ENCODE results near the gene FOLH1. TPM values are rescaled to one million over a fixed set of nuclear protein-coding genes. Genes with fewer than 3 reads are reported as not detected.
"Not testable (repeated sequence)": the region's sequence is repeated elsewhere in the genome, so short reads cannot be mapped to it uniquely, and the experiment has no call there.

Gene FOLH1
- total RNA-seq, 1 donor = 0.36 TPM

DNA sequence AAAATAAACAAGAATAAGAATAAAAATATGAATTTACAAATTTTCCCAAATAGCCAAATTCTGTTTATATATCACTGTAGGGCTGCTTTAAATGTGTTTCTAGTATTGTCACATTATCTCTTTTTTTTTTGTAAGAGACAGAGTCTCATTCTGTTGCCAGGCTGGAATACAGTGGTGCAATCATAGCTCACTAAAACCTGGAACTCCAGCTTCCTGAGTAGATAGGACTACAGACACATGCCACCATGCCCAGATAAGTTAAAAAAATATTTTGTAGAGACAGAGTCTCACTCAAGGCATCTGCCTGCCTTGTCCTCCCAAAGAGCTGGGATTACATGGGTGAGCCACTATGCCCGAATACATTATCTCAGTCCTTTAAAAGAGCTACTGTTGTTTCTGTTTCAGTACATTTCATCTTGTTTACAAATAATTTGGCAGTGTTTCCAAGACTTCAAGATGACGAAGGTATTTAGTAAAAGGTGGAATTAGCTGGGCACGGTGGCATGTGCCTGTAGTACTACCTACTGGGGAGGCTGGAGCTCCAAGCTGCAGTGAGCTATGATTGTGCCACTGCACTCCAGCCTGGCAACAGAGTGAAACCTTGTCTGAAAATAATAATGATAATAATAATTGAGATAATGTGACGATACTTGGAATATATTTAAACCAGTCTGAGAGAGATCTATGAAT lies 6.0 kb downstream of the FOLH1 start:
- no peaks in the 10 kb centered on the region for H3K27me3 ChIP-seq (ENCODE audit: insufficient read depth, low read length)
- no peaks in the 10 kb centered on the region for H3K36me3 ChIP-seq (ENCODE audit: insufficient read depth, low read length)
- H3K9me3 ChIP-seq (ENCODE audit: low read depth, low read length) = no peaks in the 10 kb centered on the region
- H3K4me3 ChIP-seq (ENCODE audit: insufficient read depth, low read length) = no peak overlapping the region
- H3K4me1 ChIP-seq (ENCODE audit: insufficient read depth, low read length) = no peaks in the 10 kb centered on the region
- no peak overlapping the region for H3K27ac ChIP-seq (ENCODE audit: low read depth, low read length)
- no peak overlapping the region for H2AFZ ChIP-seq (ENCODE audit: low read length)
- no peak for DNase-seq (ENCODE audit: insufficient read length, low spot score, missing footprints)
- H3K4me2 ChIP-seq (ENCODE audit: insufficient read depth, low read length) = no peak overlapping the region
- no peak for TF ChIP-seq CTCF (IDR thresholded peaks at IDR 0.05; ENCODE audit: extremely low read depth, low read depth, low read length)
- H4K20me1 ChIP-seq (ENCODE audit: insufficient read depth, low read length) = no peaks in the 10 kb centered on the region
- no peaks in the 10 kb centered on the region for H3K79me2 ChIP-seq (ENCODE audit: insufficient read depth, low read length)

- not testable (repeated sequence) for H3K4me2 ChIP-seq (ENCODE audit: insufficient read depth, low read length); DNase-seq (ENCODE audit: insufficient read length, low spot score, missing footprints); H3K79me2 ChIP-seq (ENCODE audit: insufficient read depth, low read length); H4K20me1 ChIP-seq (ENCODE audit: insufficient read depth, low read length); H3K4me1 ChIP-seq (ENCODE audit: insufficient read depth, low read length); H3K36me3 ChIP-seq (ENCODE audit: insufficient read depth, low read length); H3K9me3 ChIP-seq (ENCODE audit: low read depth, low read length); H3K4me3 ChIP-seq (ENCODE audit: insufficient read depth, low read length); H3K27ac ChIP-seq (ENCODE audit: low read depth, low read length); H3K27me3 ChIP-seq (ENCODE audit: insufficient read depth, low read length); H2AFZ ChIP-seq (ENCODE audit: low read length)
Measured at GRCh38 chr11:49196775-49197174, 11.6 kb downstream of the FOLH1 start.

- H2AFZ ChIP-seq (ENCODE audit: low read length); H3K9me3 ChIP-seq (ENCODE audit: low read depth, low read length); H4K20me1 ChIP-seq (ENCODE audit: insufficient read depth, low read length); H3K4me2 ChIP-seq (ENCODE audit: insufficient read depth, low read length); H3K36me3 ChIP-seq (ENCODE audit: insufficient read depth, low read length); H3K27me3 ChIP-seq (ENCODE audit: insufficient read depth, low read length); H3K79me2 ChIP-seq (ENCODE audit: insufficient read depth, low read length); H3K4me1 ChIP-seq (ENCODE audit: insufficient read depth, low read length); H3K4me3 ChIP-seq (ENCODE audit: insufficient read depth, low read length); H3K27ac ChIP-seq (ENCODE audit: low read depth, low read length); DNase-seq (ENCODE audit: insufficient read length, low spot score, missing footprints): not testable (repeated sequence)
Measured at GRCh38 chr11:49196002-49196401, 12.4 kb downstream of the FOLH1 start.

GRCh38 chr11:49190287-49190686 lies 18.1 kb downstream of the FOLH1 start:
- H3K4me1 ChIP-seq (ENCODE audit: insufficient read depth, low read length); H3K4me3 ChIP-seq (ENCODE audit: insufficient read depth, low read length); H4K20me1 ChIP-seq (ENCODE audit: insufficient read depth, low read length); H2AFZ ChIP-seq (ENCODE audit: low read length); H3K4me2 ChIP-seq (ENCODE audit: insufficient read depth, low read length); H3K36me3 ChIP-seq (ENCODE audit: insufficient read depth, low read length); H3K9me3 ChIP-seq (ENCODE audit: low read depth, low read length); H3K27me3 ChIP-seq (ENCODE audit: insufficient read depth, low read length); DNase-seq (ENCODE audit: insufficient read length, low spot score, missing footprints); H3K79me2 ChIP-seq (ENCODE audit: insufficient read depth, low read length); H3K27ac ChIP-seq (ENCODE audit: low read depth, low read length): not testable (repeated sequence)

- H3K79me2 ChIP-seq (ENCODE audit: insufficient read depth, low read length); H3K27ac ChIP-seq (ENCODE audit: low read depth, low read length); H3K27me3 ChIP-seq (ENCODE audit: insufficient read depth, low read length); H3K36me3 ChIP-seq (ENCODE audit: insufficient read depth, low read length); H3K4me1 ChIP-seq (ENCODE audit: insufficient read depth, low read length); H2AFZ ChIP-seq (ENCODE audit: low read length); H4K20me1 ChIP-seq (ENCODE audit: insufficient read depth, low read length); H3K9me3 ChIP-seq (ENCODE audit: low read depth, low read length); DNase-seq (ENCODE audit: insufficient read length, low spot score, missing footprints); H3K4me3 ChIP-seq (ENCODE audit: insufficient read depth, low read length); H3K4me2 ChIP-seq (ENCODE audit: insufficient read depth, low read length): not testable (repeated sequence)
Measured at GRCh38 chr11:49186225-49186624, 22.2 kb downstream of the FOLH1 start.

GRCh38 chr11:49185597-49185996 lies 22.8 kb downstream of the FOLH1 start:
- H3K27ac ChIP-seq (ENCODE audit: low read depth, low read length); H3K79me2 ChIP-seq (ENCODE audit: insufficient read depth, low read length); H3K9me3 ChIP-seq (ENCODE audit: low read depth, low read length); H4K20me1 ChIP-seq (ENCODE audit: insufficient read depth, low read length); H3K4me1 ChIP-seq (ENCODE audit: insufficient read depth, low read length); H3K27me3 ChIP-seq (ENCODE audit: insufficient read depth, low read length); H3K4me2 ChIP-seq (ENCODE audit: insufficient read depth, low read length); H2AFZ ChIP-seq (ENCODE audit: low read length); H3K4me3 ChIP-seq (ENCODE audit: insufficient read depth, low read length); H3K36me3 ChIP-seq (ENCODE audit: insufficient read depth, low read length); DNase-seq (ENCODE audit: insufficient read length, low spot score, missing footprints): not testable (repeated sequence)

GRCh38 chr11:49184756-49185155 lies 23.6 kb downstream of the FOLH1 start:
- H3K27ac ChIP-seq (ENCODE audit: low read depth, low read length); H2AFZ ChIP-seq (ENCODE audit: low read length); H3K4me2 ChIP-seq (ENCODE audit: insufficient read depth, low read length); H3K36me3 ChIP-seq (ENCODE audit: insufficient read depth, low read length); H4K20me1 ChIP-seq (ENCODE audit: insufficient read depth, low read length); DNase-seq (ENCODE audit: insufficient read length, low spot score, missing footprints); H3K79me2 ChIP-seq (ENCODE audit: insufficient read depth, low read length); H3K27me3 ChIP-seq (ENCODE audit: insufficient read depth, low read length); H3K4me1 ChIP-seq (ENCODE audit: insufficient read depth, low read length); H3K9me3 ChIP-seq (ENCODE audit: low read depth, low read length); H3K4me3 ChIP-seq (ENCODE audit: insufficient read depth, low read length): not testable (repeated sequence)

- not testable (repeated sequence) for H3K27me3 ChIP-seq (ENCODE audit: insufficient read depth, low read length); H3K4me3 ChIP-seq (ENCODE audit: insufficient read depth, low read length); H3K36me3 ChIP-seq (ENCODE audit: insufficient read depth, low read length); H2AFZ ChIP-seq (ENCODE audit: low read length); H3K9me3 ChIP-seq (ENCODE audit: low read depth, low read length); H3K79me2 ChIP-seq (ENCODE audit: insufficient read depth, low read length); H3K4me2 ChIP-seq (ENCODE audit: insufficient read depth, low read length); DNase-seq (ENCODE audit: insufficient read length, low spot score, missing footprints); H4K20me1 ChIP-seq (ENCODE audit: insufficient read depth, low read length); H3K27ac ChIP-seq (ENCODE audit: low read depth, low read length); H3K4me1 ChIP-seq (ENCODE audit: insufficient read depth, low read length)
Measured at GRCh38 chr11:49177936-49178335, 30.5 kb downstream of the FOLH1 start.

Measured in osteoblast (primary cell).